ENCODE measurements around the gene MIOX.

Gene MIOX

GRCh38 chr22:50490531-50491308 is 4.1 kb downstream of the MIOX start:
- no peak for DNase-seq (ENCODE audit: low read depth, low spot score)
- no peak for TF ChIP-seq CTCF (IDR thresholded peaks at IDR 0.05; ENCODE audit: low read depth, low read length)
- H3K4me3 ChIP-seq (ENCODE audit: low read depth, low read length), result no peak overlapping the region
- in situ Hi-C loops (cut with HindIII; ENCODE audit: low sequenced_read_pairs), result no loop called here

- in situ Hi-C loops (cut with HindIII; ENCODE audit: low sequenced_read_pairs), result no loop called here
- TF ChIP-seq CTCF (IDR thresholded peaks at IDR 0.05; ENCODE audit: low read depth, low read length), result no peak
- no peak for DNase-seq (ENCODE audit: low read depth, low spot score)
- no peak overlapping the region for H3K4me3 ChIP-seq (ENCODE audit: low read depth, low read length)
Observed at GRCh38 chr22:50497093-50497492, 10.4 kb downstream of the MIOX start.

- no peak overlapping the region for H3K4me3 ChIP-seq (ENCODE audit: low read depth, low read length)
- TF ChIP-seq CTCF (IDR thresholded peaks at IDR 0.05; ENCODE audit: low read depth, low read length), result peak; percentile 82
- peak; percentile 56 for DNase-seq (ENCODE audit: low read depth, low spot score)
- in situ Hi-C loops (cut with HindIII; ENCODE audit: low sequenced_read_pairs), result no loop called here
Observed at GRCh38 chr22:50498322-50498890, 11.7 kb downstream of the MIOX start.

GRCh38 chr22:50500452-50500851 is 13.8 kb downstream of the MIOX start:
- in situ Hi-C loops (cut with HindIII; ENCODE audit: low sequenced_read_pairs), result no loop called here
- no peak for DNase-seq (ENCODE audit: low read depth, low spot score)
- no peak overlapping the region for H3K4me3 ChIP-seq (ENCODE audit: low read depth, low read length)
- TF ChIP-seq CTCF (IDR thresholded peaks at IDR 0.05; ENCODE audit: low read depth, low read length), result no peak

- no peak for TF ChIP-seq CTCF (IDR thresholded peaks at IDR 0.05; ENCODE audit: low read depth, low read length)
- in situ Hi-C loops (cut with HindIII; ENCODE audit: low sequenced_read_pairs), result no loop called here
- no peak for DNase-seq (ENCODE audit: low read depth, low spot score)
- H3K4me3 ChIP-seq (ENCODE audit: low read depth, low read length), result no peak overlapping the region
Observed at GRCh38 chr22:50502096-50502495, 15.4 kb downstream of the MIOX start.

GRCh38 chr22:50502628-50503474 is 16.2 kb downstream of the MIOX start:
- no peak overlapping the region for H3K4me3 ChIP-seq (ENCODE audit: low read depth, low read length)
- TF ChIP-seq CTCF (IDR thresholded peaks at IDR 0.05; ENCODE audit: low read depth, low read length), result no peak
- in situ Hi-C loops (cut with HindIII; ENCODE audit: low sequenced_read_pairs), result no loop called here
- no peak for DNase-seq (ENCODE audit: low read depth, low spot score)
